CD14-positive monocyte (primary cell): ENCODE measurements around the gene C2CD2. TPM values are rescaled to one million over a fixed set of nuclear protein-coding genes. Genes with fewer than 3 reads are reported as not detected.

Experiments
- DNase-seq, 3 donors: peaks; one replicate each; pipeline ENCODE4 v3.0.0-alpha.2; 2011 to 2022
- H2AFZ ChIP-seq: 2 replicates; pipeline ENCODE4 v1.6.0; 2012; ENCODE audit warnings: mild to moderate bottlenecking, low read depth, low read length, inconsistent platforms; ENCODE audit not compliant: insufficient read depth, poor library complexity, severe bottlenecking
- H3K27ac ChIP-seq, 2 donors: 1 replicate in 1 of 2; 2 replicates in 1 of 2; pipeline ENCODE4 v1.5.1; 2012 to 2013; ENCODE audit warnings: low read length in 2 of 2, control low read depth in 1 of 2, inconsistent platforms in 1 of 2, low read depth in 1 of 2, mild to moderate bottlenecking in 1 of 2
- H3K27me3 ChIP-seq, 2 donors: one replicate each; pipeline versions ENCODE4 v1.6.0 to v1.6.1; 2011 to 2013; ENCODE audit warnings: low read length in 2 of 2; ENCODE audit not compliant: control insufficient read depth in 2 of 2, insufficient read depth in 2 of 2
- H3K36me3 ChIP-seq, 2 donors: replicated peaks in 1 of 2; 1 replicate in 1 of 2; 2 replicates in 1 of 2; pipeline versions ENCODE4 v1.5.1 to v1.6.1; 2012 to 2013; ENCODE audit warnings: low read length in 2 of 2, control low read depth in 1 of 2, inconsistent platforms in 1 of 2, mild to moderate bottlenecking in 1 of 2; ENCODE audit not compliant: insufficient read depth in 2 of 2, control insufficient read depth in 1 of 2
- H3K4me1 ChIP-seq, 2 donors: 1 replicate in 1 of 2; 2 replicates in 1 of 2; pipeline versions ENCODE4 v1.5.1 to v1.6.1; 2012 to 2013; ENCODE audit warnings: low read length in 2 of 2, control low read depth in 1 of 2, inconsistent platforms in 1 of 2, mild to moderate bottlenecking in 1 of 2, moderate library complexity in 1 of 2; ENCODE audit not compliant: insufficient read depth in 2 of 2, control insufficient read depth in 1 of 2
- H3K4me2 ChIP-seq: replicated peaks from 2 replicates; pipeline ENCODE3; 2012; ENCODE audit warnings: low read length, moderate library complexity, mild to moderate bottlenecking; ENCODE audit not compliant: poor library complexity, severe bottlenecking; ENCODE audit errors: extremely low read depth
- H3K4me3 ChIP-seq, 3 experiments: fragments of 200-600 bp in 1 of 3; sonication (generic) in 1 of 3; replicated peaks in 1 of 3; 1 replicate in 2 of 3; 2 replicates in 1 of 3; pipeline ENCODE4 v1.5.1; 2011 to 2013; ENCODE audit warnings: low read length in 3 of 3, mild to moderate bottlenecking in 3 of 3, control low read depth in 2 of 3, low read depth in 2 of 3, inconsistent platforms in 1 of 3, moderate library complexity in 1 of 3
- H3K79me2 ChIP-seq: 2 replicates; pipeline ENCODE4 v1.6.0; 2012; ENCODE audit warnings: mild to moderate bottlenecking, control low read depth, inconsistent platforms, low read length, moderate library complexity; ENCODE audit not compliant: insufficient read depth
- H3K9ac ChIP-seq: 2 replicates; pipeline ENCODE4 v1.6.0; 2017; ENCODE audit warnings: low read length, mild to moderate bottlenecking; ENCODE audit not compliant: insufficient read depth, poor library complexity, severe bottlenecking
- H3K9me3 ChIP-seq, 2 donors: replicated peaks in 1 of 2; 1 replicate in 1 of 2; 2 replicates in 1 of 2; pipeline versions ENCODE4 v1.5.1 to v1.6.1; 2012 to 2013; ENCODE audit warnings: low read length in 2 of 2, control low read depth in 1 of 2; ENCODE audit not compliant: control insufficient read depth in 1 of 2, insufficient read depth in 1 of 2
- H4K20me1 ChIP-seq: 2 replicates; pipeline ENCODE4 v1.6.0; 2012; ENCODE audit warnings: mild to moderate bottlenecking, low read length, control low read depth, moderate library complexity; ENCODE audit not compliant: insufficient read depth
- H3K27ac Mint-ChIP-seq, 7 donors: one replicate each; pipeline ENCODE4 v1.8.0; 2020; ENCODE audit warnings: mild to moderate bottlenecking in 7 of 7, mixed read lengths in 7 of 7, moderate library complexity in 6 of 7, inconsistent platforms in 2 of 7
- H3K27me3 Mint-ChIP-seq, 3 donors: one replicate each; pipeline ENCODE4 v1.8.0; 2021 to 2022; ENCODE audit warnings: low read depth in 3 of 3, mild to moderate bottlenecking in 3 of 3, mixed read lengths in 3 of 3, moderate library complexity in 3 of 3, inconsistent platforms in 1 of 3
- H3K36me3 Mint-ChIP-seq, 2 donors: one replicate each; pipeline ENCODE4 v1.8.0; 2020; ENCODE audit warnings: mixed read lengths in 2 of 2, inconsistent platforms in 1 of 2, mild to moderate bottlenecking in 1 of 2
- H3K4me1 Mint-ChIP-seq: one replicate; pipeline ENCODE4 v1.8.0; 2020; ENCODE audit warnings: mild to moderate bottlenecking, mixed read lengths
- H3K4me3 Mint-ChIP-seq, 2 donors: one replicate each; pipeline ENCODE4 v1.8.0; 2020; ENCODE audit warnings: mild to moderate bottlenecking in 2 of 2, mixed read lengths in 2 of 2, moderate library complexity in 1 of 2
- H3K9me3 Mint-ChIP-seq, 7 donors: one replicate each; pipeline ENCODE4 v1.8.0; 2020 to 2022; ENCODE audit warnings: mixed read lengths in 7 of 7, mild to moderate bottlenecking in 6 of 7, moderate library complexity in 6 of 7, inconsistent platforms in 2 of 7
- CTCF ChIP-seq: fragments of 200-600 bp; IDR thresholded peaks from one replicate; pipeline ENCODE4 v1.8.0; 2022; ENCODE audit warnings: antibody characterized with exemption, mild to moderate bottlenecking
- WGBS: methylation state at CpG from one replicate; pipeline ENCODE4 v1.1.5; 2013; ENCODE audit warnings: missing lambda C conversion rate; ENCODE audit not compliant: insufficient coverage; 5-methylcytosine and 5-hydroxymethylcytosine counted together
- intact Hi-C, 2 donors: fragments of 100-400 bp; cut with micrococcal nuclease; formaldehyde crosslinking; loops; one replicate each; pipeline versions ENCODE4 v1.15.0 to v1.15.1; 2023
- polyA plus RNA-seq, 3 donors: library from polyadenylated mRNA; depleted of rRNA in 1 of 3; unstranded in 2 of 3; stranded (reverse) in 1 of 3; fragments of 300-500 nt in 2 of 3; fragments of >200 nt in 1 of 3; fragmentation: Illumina TruSeq in 2 of 3; gene quantifications; 1 replicate in 2 of 3; 2 replicates in 1 of 3; pipeline ENCODE4 v1.2.3, GENCODE V29; 2012 to 2021

The C2CD2 gene
- polyA plus RNA-seq, 3 donors: 1.4 to 17.0 (median 3.8) TPM

DNA sequence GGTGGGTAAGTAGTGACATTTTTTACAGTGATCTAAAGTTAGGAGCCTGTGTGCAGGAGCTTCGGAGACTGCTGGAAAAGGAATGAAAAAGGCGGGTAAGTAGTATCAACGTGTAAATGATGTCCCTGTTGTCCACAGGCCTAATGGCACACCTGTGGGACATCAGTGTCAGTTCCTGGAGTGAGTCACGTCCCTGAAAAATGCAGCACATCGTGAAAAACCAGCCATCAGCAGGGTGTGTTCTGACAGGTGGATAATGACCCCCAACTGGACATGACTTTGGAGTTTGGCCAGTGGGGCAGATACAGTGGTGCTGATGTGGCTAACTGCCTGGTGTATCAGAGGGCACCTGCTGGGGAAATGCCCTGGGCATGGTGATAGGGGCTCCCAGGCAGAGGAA is 62.7 kb downstream of the C2CD2 start:
- intact Hi-C loops: no loop called here
- 96% methylated on average over 5 of the region's 5 CpGs for WGBS
- no peak overlapping the region for H3K4me2 ChIP-seq

GRCh38 chr21:41890355-41890754 is 63.5 kb downstream of the C2CD2 start:
- no peaks in the 10 kb centered on the region for H3K79me2 ChIP-seq
- no peak overlapping the region for H3K27ac ChIP-seq
- no peak overlapping the region for H3K4me3 ChIP-seq
- H3K27me3 ChIP-seq: no peaks in the 10 kb centered on the region
- Mint-ChIP-seq H3K9me3 (no peaks in the 10 kb centered on the region), H3K36me3 (peaks cover 13 to 19% of the 10 kb centered on the region in 2 donors), H3K4me1 (peaks cover 15% of the 10 kb centered on the region), H3K27me3 (peaks cover 0 to 1% (median 1%) of the 10 kb centered on the region in 3 donors), H3K27ac (no peak overlapping the region), H3K4me3 (no peak overlapping the region)
- H3K9me3 ChIP-seq: no peaks in the 10 kb centered on the region
- TF ChIP-seq CTCF: no peak
- no peak for DNase-seq
- H4K20me1 ChIP-seq: no peaks in the 10 kb centered on the region
- intact Hi-C loops: no loop called here
- peaks cover 0 to 5% of the 10 kb centered on the region in 2 donors for H3K4me1 ChIP-seq
- H3K9ac ChIP-seq: no peak overlapping the region
- H2AFZ ChIP-seq: no peak overlapping the region
- H3K4me2 ChIP-seq: no peak overlapping the region
- WGBS: 100% methylated on average over 1 of the region's 6 CpGs
- peaks cover 0 to 26% of the 10 kb centered on the region in 2 donors for H3K36me3 ChIP-seq

More for the DNA sequence above, 62.7 kb downstream of the C2CD2 start:
- Mint-ChIP-seq H3K27me3 (peaks cover 0 to 1% (median 0%) of the 10 kb centered on the region in 3 donors), H3K36me3 (peaks cover 16 to 23% of the 10 kb centered on the region in 2 donors), H3K27ac (peak overlapping the region in 1 of 7 donors; percentile 18), H3K9me3 (no peaks in the 10 kb centered on the region), H3K4me1 (peaks cover 15% of the 10 kb centered on the region), H3K4me3 (no peak overlapping the region)
- Histone ChIP-seq H3K79me2 (no peaks in the 10 kb centered on the region), H3K9ac (no peak overlapping the region), H3K4me1 (peaks cover 0 to 6% of the 10 kb centered on the region in 2 donors), H4K20me1 (no peaks in the 10 kb centered on the region), H3K4me3 (no peak overlapping the region), H3K27ac (no peak overlapping the region), H3K9me3 (no peaks in the 10 kb centered on the region), H2AFZ (no peak overlapping the region), H3K36me3 (peaks cover 0 to 26% of the 10 kb centered on the region in 2 donors), H3K27me3 (no peaks in the 10 kb centered on the region)
- no peak for DNase-seq
- TF ChIP-seq CTCF: no peak
